OCI-M2 (cell line): ENCODE measurements around the gene MARCHF11.

ENCODE experiments used
- DNase-seq: peaks from one replicate; lab custom pipeline; 2025; ENCODE audit not compliant: unreplicated experiment; lab: John Stamatoyannopoulos, UW

Gene MARCHF11

DNA sequence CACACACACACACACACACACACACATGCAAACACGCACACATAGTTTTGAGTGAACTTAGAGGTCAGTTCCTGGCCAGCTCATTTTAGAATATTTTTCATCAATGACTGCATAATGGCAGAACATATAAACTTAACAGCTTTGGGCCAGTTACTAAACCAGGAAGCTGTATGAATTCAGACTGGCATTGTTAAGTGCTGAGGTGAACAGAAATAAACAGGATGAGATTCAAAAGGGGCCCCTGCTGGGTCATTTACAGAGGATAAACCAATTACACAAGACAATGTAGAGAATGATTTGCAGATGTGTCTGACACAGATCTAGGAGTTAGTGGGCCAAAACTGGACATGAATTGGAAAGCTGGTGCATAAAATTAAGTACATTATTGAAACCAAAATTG is 44.6 kb downstream of the MARCHF11 start:
- no peak for DNase-seq

GRCh38 chr5:16134204-16134603 is 45.4 kb downstream of the MARCHF11 start:
- no peak for DNase-seq

DNA sequence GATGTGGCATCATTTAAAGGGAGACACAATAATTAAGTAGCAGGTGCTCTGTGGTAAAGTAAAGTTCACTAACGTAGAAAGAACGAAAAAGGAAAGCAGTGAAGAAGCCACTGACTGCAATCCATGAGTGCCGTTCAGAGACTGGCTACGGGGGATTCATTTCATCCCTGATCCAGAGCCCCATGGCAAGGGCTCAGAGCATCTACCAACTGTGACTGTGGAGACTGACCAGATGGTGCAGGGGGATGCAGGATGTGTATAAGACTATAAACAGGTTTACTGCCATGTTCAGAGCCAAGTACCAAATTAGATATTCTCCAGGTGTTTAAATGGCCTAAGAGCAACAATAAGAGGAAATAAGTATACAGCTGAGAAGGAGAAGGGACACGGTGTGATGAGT is 47.7 kb downstream of the MARCHF11 start:
- no peak for DNase-seq

DNA sequence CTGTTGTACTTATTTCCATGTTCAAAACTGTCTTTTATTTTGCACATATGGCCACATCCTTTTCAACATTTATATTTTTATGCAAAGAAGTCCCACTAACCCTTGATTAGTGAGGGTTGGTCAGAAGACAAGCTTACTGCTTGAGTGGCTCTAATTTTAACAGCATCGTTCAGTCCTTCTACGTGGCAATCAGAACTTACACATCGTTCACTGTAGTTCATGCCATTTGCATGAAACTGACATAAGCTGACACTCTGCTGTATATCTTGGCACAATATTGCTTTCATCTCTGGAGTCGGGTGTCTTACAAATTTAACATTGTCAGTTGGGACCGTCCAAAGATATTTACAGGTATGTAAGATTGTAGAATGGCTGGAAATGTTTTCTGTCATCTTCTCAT is 50.6 kb downstream of the MARCHF11 start:
- DNase-seq = no peak

GRCh38 chr5:16127865-16128544 is 51.6 kb downstream of the MARCHF11 start:
- DNase-seq = no peak

DNA sequence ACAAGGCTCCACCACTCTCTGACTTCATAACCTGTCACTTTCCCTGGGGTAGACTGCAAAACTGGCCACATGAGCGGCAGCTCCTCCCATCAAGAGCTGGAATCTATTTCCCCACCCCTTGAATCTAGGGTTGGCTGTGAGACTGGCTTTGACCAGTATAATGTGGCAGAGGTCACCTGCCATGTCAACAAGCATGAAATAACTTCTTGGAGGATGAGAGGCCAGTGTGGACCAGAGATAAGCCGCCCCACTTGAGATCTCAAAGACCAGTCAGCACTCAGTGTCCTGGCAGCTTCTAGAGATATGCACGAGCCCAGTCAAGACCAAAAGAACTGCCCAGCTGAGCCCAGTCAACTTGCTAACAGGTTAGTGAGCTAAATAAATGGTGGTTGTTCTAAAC is 59.0 kb downstream of the MARCHF11 start:
- DNase-seq = no peak

- no peak for DNase-seq
These were observed 59.8 kb downstream of the MARCHF11 start for GRCh38 chr5:16119790-16120189.

DNA sequence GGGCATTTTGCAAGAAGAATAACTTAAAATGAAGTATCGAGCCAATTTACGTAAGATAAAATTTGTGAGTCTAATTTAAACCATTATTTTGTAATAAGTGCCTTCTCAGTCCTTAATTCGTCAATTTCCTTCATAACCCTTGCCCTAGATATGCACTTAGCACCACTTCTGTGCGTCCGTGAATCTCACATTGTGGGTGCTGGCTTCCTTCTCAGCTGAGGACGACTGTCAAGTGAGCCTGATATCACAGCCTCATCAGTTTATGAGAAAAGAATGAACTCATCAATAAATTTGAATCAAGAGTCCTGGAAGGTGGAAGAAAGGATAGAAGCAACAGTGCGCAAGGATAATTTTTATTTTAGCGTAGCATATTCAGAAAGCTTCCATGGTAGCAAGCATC is 64.5 kb downstream of the MARCHF11 start:
- DNase-seq = no peak

DNA sequence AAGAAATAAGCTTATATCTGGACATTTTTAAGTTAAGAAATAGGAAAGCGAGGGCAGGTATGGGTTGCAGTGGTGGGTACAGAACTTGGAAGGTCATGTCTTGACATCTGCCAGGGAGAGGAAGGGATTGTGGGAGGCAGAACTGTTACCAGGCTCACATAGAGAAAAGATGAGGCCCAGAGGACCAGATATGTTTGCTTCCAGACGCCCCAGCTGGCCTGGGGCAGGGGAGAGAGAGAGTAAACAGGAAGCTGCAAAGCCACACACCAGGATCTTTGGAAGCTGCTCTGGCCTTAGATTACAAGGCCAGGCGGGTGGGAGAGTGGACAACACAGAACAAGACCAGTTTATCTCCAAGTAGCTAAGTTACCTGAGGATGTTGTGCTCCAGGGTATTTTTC is 71.2 kb downstream of the MARCHF11 start:
- DNase-seq = no peak

- no peak for DNase-seq
These were observed 74.6 kb downstream of the MARCHF11 start for GRCh38 chr5:16104961-16105360.

DNA sequence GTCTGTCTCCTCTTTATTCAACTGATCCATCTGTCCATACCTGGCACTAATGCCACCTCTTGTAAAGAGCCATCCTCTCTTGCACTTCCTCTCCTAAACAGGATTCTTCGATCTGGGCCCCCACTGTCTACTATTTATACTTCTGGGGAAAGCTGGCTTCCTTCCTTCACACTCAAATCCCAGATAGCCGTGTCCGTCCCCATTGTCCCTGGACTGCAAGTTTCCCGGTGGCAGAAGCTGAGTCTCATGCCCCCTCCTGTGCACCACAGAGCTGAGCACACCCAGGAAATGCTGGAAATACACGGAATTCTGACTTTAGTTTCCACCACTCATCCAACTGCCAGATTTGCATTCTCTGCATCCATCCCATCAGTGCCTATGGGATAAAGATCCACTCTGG is 84.0 kb downstream of the MARCHF11 start:
- no peak for DNase-seq

- DNase-seq = no peak
These were observed 89.3 kb downstream of the MARCHF11 start for GRCh38 chr5:16090270-16090669.

- DNase-seq = no peak
These were observed 96.6 kb downstream of the MARCHF11 start for GRCh38 chr5:16082982-16083381.

- no peak for DNase-seq
These were observed 97.5 kb downstream of the MARCHF11 start for GRCh38 chr5:16082053-16082452.

DNA sequence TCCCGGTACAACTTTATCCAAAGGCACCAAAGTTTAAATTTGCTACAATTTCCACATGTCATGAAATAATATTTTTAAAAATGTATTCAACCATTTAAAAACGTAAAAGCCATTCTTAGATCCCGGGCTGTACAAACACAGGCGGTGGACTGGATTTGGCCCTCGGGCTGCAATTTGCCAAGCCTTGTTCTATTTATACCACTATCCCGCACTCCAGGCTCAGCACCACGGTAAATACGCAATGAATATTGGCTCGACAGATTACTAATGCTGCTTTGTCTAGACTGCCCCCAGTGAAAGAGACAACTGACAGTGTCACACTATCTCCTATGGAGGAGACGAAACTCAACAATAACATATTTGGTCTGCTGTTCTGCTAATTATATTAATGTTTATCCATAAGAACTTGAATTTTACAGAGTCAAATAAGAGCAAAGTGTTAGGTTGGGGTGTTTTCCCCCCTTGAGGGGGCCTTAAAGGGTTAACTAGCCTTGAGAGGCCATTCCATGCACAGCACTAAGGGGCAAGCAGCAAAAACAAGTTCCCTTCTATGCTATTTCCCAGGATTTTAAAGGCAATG is 98.1 kb downstream of the MARCHF11 start:
- DNase-seq = no peak

DNA sequence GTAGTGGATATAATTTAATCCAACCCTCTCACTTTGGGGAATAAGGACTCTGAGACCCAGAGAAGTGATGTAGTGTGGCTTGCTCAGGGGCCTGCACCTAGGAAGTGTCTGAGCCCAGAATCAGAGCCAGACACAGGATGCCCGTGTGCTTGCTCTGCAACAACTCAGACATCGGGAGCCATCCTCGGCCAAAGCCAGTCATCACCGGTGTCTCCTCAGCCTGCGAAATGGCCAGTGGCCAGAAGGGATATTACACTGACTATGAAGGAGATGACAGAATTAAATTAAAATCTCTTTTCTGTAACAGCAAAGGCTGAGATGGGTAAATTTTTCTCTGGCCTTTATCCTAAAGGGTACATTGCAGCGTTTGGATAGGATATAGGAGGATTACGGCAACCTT is 102.9 kb downstream of the MARCHF11 start:
- no peak for DNase-seq

DNA sequence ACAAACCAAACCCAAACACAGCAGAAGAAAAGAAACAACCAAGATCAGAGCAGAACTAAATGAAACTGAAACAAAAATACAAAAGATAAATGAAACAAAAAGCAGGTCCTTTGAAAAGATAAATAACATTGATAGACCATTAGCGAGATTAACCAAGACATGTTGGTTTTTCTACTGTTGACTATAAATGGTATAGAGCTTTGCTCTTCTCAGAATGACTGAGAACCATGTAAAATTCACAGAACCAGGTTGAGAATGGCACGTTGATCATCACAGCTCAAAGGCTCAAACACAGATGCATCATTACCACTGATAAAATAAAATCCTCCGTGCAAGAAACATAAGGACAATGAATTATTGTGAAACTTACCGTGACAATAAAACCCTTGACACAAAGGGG is 105.2 kb downstream of the MARCHF11 start:
- DNase-seq = no peak

DNA sequence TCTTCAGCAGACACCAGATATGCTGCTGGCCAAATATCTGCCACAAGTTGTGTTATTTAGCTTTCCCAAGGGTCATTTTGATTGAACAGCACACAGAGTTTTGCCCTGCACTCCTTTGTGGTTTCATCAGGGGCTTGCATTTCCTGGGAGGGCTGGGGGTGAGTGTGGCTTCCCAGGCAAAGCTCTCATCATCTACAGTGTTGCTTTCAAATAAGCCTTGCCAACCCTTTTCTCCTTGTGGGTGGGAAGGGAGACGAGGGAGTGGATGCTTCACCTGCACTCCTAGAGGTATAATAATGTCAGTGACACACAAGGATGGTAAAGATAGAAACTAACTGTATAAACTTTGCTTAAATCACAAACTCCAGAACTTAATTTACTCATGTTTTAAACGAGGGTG is 107.0 kb downstream of the MARCHF11 start:
- DNase-seq = no peak

GRCh38 chr5:16067415-16067814 is 112.2 kb downstream of the MARCHF11 start:
- no peak for DNase-seq

DNA sequence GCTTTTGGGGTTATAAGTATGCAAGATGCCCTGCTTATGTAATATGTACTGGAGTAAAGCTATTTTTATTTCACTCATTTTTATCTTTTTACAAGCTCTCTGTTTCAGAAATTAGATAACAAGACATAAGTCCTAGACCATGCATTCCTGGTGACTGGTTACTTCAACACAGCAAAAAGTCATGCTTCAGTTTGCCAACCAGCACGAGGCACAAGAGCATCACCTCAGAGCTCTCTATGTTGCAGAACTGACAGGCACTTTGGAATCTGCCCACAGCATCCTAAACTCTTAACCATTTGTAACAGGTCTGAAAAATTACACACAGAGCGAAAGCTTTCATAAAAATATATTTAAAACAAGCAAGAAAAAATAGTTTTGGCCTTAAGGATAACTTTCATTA is 112.8 kb downstream of the MARCHF11 start:
- DNase-seq = no peak

DNA sequence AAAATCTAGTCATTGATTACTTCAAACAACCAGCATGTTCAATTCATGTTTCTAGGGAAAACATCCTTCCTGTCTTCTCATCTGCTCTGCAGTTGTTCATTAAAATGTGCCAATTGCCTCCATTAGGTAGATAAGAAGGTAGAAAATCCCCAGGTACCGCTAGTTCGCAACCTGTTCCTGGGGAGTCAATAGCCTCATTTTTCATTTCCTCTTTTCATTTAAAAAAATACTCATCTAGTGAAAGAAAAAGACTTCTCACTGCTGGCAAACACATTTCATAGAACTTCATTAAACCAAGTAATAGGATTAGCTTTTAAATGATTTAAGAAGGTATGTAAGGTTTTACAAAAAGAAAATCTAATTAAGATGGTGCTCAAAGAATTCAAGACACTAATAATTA is 113.3 kb downstream of the MARCHF11 start:
- DNase-seq = no peak

GRCh38 chr5:16065831-16066230 is 113.8 kb downstream of the MARCHF11 start:
- no peak for DNase-seq
